Inflammatory macrophage treated with lipopolysaccharide for 1 hour (primary cell): Measurements from ENCODE around the gene GSTM3.
A peak's percentile ranks its signal among the peaks of the same experiment; 100 is the strongest.
"Not testable (repeated sequence)": the region's sequence is repeated elsewhere in the genome, so short reads cannot be mapped to it uniquely, and the experiment has no call there.

Experiments
- DNase-seq, 2 donors: peaks; one replicate each; pipeline ENCODE4 v3.0.0-alpha.2; 2020 to 2022

Gene GSTM3

DNA sequence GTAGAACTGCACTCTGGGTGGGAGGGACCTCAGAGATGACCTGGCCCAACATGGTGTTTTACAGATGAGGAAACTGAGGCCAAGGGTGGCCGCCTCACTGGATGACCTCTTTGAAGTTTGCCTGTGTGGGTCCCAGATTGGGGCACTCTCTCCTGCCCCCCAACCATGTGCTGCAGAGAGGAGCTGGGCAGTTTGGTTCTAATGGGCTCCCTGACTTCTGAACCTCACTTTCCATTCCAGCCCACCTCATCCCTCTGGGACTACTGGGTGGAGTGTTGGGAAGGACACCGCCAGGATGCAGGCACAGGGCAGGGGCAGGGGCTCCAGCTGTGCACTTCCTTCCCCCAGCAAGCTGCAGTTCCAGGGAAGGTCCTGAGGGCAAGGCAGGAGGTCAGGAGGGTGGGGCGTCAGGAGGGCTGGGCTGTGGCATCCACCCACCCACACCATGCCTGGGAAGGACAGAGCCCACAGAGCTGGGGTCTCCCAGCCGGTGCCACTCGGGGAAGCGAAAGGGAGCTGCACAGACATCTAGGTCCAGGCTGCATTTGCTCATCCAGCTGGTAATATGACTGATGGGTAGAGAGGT, 33.2 kb upstream of the GSTM3 start:
- DNase-seq: no peak

- DNase-seq: peak; percentile 86 to 89
These were observed 32.5 kb upstream of the GSTM3 start for GRCh38 chr1:109773203-109773899.

DNA sequence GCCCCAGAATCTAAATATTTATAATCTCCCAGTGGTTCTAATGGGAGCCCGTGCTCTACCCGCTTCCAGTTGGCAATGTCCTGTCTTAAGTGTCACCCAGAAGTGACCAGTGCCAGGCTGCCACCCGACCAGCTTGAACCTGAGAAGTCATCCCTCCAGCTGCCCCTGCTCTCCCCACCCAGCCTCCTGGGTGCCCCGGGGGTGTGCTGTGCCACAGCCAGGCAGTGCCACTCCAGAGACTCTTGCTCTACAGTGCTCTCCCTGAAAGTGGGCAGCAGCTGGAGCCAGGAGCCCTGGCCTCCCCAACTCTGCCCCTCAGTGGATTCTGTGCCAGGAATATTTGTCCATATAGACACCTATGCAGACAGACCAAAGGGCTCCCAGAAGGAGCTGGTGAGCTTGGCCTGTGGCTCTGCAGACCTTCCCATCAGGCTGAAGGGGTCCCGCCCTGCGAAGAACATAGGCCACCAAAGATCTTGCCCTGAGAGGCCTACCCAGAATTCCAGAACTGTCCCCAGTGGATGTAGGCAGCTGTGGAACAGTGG, 31.9 kb upstream of the GSTM3 start:
- DNase-seq: no peak

GRCh38 chr1:109771712-109772657, 31.1 kb upstream of the GSTM3 start:
- no peak for DNase-seq

DNA sequence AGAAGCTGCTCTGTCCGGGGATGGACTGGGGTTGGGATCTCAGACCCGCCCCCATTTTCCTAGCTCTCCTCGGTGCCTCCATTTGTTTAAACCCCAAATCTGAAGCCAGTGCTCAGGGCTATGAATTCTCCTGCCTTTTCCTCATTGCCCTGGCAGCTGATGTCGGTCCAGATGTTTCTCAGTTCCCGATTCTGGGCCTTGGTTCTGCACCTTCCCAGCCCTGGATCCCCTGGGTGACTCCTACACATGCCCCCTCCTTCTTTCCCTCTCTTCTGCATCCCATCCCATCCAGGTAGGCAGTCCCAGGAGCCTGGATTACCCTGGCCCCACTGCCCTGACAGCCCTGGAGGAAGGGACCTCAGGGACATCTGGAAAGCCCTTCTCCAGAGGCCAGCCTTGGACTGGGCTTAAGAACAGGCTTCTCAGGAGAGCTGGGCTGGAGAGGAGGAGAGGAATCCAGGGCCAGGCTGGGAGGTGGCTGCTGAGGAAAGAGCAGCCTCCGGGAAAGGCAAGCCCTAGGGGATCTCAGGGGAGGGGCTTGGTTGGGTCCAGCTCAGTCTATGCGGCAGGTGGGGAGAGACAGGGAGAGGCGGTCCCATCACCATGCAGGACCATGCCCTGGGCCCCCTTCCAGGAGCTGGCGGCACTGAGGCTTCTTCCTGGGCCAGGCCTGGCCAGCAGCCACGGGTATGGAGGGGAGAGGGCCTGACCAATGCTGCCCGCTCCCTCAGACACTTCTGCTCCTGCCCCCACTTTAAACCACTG, 29.7 kb upstream of the GSTM3 start:
- no peak for DNase-seq

- no peak for DNase-seq
These were observed 28.7 kb upstream of the GSTM3 start for GRCh38 chr1:109769330-109770078.

- no peak for DNase-seq
These were observed 28.0 kb upstream of the GSTM3 start for GRCh38 chr1:109768820-109769219.

GRCh38 chr1:109768335-109768650, 27.5 kb upstream of the GSTM3 start:
- DNase-seq: no peak

- DNase-seq: no peak
These were observed 26.9 kb upstream of the GSTM3 start for GRCh38 chr1:109767637-109768334.

DNA sequence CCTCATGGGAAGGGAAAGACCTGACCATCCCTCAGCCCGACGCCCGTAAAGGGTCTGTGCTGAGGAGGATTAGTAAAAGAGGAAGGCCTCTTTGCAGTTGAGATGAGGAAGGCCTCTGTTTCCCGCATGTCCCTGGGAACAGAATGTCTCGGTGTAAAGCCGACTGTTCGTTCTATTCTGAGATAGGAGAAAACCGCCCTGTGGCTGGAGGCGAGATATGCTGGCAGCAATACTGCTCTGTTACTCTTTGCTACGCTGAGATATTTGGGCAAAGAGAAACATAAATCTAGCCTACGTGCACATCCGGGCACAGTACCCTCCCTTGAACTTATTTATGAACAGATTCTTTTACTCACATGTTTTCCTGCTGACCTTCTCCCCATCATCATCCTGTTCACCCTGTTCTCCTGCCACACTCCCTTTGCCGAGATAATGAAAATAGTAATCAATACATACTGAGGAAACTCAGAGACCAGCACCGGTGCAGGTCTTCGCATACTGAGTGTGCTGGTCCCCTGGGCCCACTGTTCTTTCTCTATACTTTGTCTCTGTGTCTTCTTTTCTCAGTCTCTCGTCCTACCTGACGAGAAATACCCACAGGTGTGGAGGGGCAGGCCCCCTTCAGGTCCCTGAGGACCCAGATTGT, 26.3 kb upstream of the GSTM3 start:
- not testable (repeated sequence) for DNase-seq

DNA sequence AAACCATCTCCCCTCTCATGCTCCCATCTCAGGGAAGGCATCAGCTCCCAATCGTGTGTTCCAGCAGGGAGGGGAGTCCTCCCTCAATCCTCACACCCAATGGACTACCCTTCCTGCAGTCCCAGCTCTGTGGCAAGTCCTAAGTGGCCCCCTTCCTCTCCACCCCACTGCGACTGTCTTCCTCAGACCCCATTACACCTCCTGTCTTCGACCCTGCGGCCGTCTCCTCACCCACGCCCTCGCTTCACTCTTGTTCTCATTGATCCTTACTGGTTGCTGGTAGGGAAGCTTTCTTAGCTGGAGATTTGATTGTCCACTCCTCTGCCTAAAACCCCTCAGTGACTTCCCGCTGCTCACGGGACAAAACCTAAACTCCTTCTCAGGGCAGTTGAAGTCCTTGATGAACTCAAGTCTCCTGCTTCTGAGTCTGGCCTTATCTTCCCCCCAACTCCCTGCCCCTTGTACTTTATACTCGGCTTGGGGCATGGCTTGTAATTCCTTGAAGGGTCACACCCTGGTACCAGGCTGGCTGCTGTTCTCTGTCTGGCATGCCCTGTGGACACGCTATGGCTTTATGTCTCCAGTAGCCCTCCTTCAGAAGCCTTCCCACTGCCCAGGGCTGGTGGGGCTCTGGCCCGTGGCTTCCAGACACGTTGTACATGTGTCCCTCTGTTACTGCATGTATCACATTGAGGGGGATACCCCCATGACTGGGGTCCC, 25.2 kb upstream of the GSTM3 start:
- DNase-seq: no peak

- DNase-seq: no peak
These were observed 24.6 kb upstream of the GSTM3 start for GRCh38 chr1:109765483-109765815.

GRCh38 chr1:109764561-109765482, 24.0 kb upstream of the GSTM3 start:
- DNase-seq: no peak

DNA sequence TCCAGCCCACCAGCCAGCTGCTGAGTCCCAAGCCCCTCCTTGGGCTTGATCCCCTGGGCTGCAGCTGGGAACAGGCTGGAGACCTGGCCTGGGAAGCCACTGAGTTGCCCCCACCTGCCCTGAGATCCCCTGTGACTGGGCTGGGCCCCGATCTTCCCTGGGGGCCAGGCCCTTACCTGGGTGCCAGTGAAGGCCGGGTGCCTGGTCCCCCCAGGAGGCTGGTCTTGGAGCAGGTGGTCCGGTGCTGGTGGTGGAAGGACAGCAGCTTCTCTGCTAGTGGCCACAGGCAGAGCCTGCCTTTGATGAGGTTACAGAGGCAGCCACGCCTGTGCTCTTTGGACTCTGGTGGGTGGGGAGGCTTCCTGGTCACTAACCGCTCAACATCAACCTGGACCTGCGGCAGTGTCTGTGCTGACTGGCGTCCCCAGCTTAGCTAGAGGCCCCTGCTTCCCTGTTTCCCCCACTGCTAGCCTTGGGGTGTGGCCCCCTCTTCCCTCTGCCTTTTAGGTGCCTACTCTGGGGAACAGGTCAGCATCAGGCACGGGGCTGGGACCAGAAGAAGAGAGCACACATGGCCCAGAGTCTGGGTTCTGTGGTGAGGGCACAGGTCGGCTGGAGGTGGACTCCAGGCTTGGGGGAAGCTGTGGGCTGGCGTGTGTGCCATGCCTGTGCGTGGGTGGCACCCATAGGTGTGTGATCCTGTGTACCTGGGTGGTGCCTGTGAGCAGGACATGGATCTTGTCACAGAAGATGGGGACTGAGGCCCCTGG, 23.0 kb upstream of the GSTM3 start, which contains the start of gene EPS8L3:
TSS of gene EPS8L3 (minus strand) at position 278 of the 770 bp plus-strand sequence. CDS start 2,174 bp downstream, outside the sequence.
- no peak for DNase-seq

- DNase-seq: peak; percentile 51 to 70
These were observed 22.2 kb upstream of the GSTM3 start for GRCh38 chr1:109762821-109763645.

- no peak for DNase-seq
These were observed 21.3 kb upstream of the GSTM3 start for GRCh38 chr1:109762039-109762585.
